LNCaP clone FGC (cell line): ENCODE results near the gene MTG1.
A peak's percentile ranks its signal among the peaks of the same experiment; 100 is the strongest.

Experiments
- DNase-seq: peaks from one replicate; pipeline ENCODE4 v3.0.0-alpha.2; 2011; ENCODE audit warnings: low read depth
- H3K4me3 ChIP-seq: 2 replicates; pipeline ENCODE4 v1.5.1; 2011; ENCODE audit warnings: mild to moderate bottlenecking, low read depth, low read length, control low read depth
- CTCF ChIP-seq: IDR thresholded peaks from 2 replicates; pipeline ENCODE4 v1.5.1; 2012; ENCODE audit warnings: mild to moderate bottlenecking; ENCODE audit not compliant: control insufficient read depth, insufficient read depth; ENCODE audit errors: extremely low read depth

MTG1 gene

GRCh38 chr10:133354672-133355240 is 39.2 kb upstream of the MTG1 start:
- no peak overlapping the region for H3K4me3 ChIP-seq
- DNase-seq, result no peak
- TF ChIP-seq CTCF, result no peak

GRCh38 chr10:133355266-133355665 is 38.7 kb upstream of the MTG1 start:
- no peak overlapping the region for H3K4me3 ChIP-seq
- DNase-seq, result no peak
- no peak for TF ChIP-seq CTCF

- no peak for DNase-seq
- H3K4me3 ChIP-seq, result no peak overlapping the region
- no peak for TF ChIP-seq CTCF
Observed at GRCh38 chr10:133355991-133356390, 38.0 kb upstream of the MTG1 start.

GRCh38 chr10:133356549-133357284 is 37.2 kb upstream of the MTG1 start:
- no peak for TF ChIP-seq CTCF
- H3K4me3 ChIP-seq, result peak overlapping the region; percentile 66
- no peak for DNase-seq

- no peak for TF ChIP-seq CTCF
- H3K4me3 ChIP-seq, result peak within 1 kb of the TSS; percentile 66
- DNase-seq, result no peak
Observed at GRCh38 chr10:133357285-133358161, 36.4 kb upstream of the MTG1 start, which contains the start of gene FUOM. FUOM (minus strand) TSS chr10:133358019; CDS start chr10:133358007, 12 bp downstream.

- no peak for DNase-seq
- no peak overlapping the region for H3K4me3 ChIP-seq
- no peak for TF ChIP-seq CTCF
Observed at GRCh38 chr10:133358162-133358924, 35.6 kb upstream of the MTG1 start.
